ENCODE results near the gene CNOT6. TPM values are rescaled to one million over a fixed set of nuclear protein-coding genes. Genes with fewer than 3 reads are reported as not detected.

Gene CNOT6
- total RNA-seq, 1 donor from 2014 or later: 41.7 TPM

DNA sequence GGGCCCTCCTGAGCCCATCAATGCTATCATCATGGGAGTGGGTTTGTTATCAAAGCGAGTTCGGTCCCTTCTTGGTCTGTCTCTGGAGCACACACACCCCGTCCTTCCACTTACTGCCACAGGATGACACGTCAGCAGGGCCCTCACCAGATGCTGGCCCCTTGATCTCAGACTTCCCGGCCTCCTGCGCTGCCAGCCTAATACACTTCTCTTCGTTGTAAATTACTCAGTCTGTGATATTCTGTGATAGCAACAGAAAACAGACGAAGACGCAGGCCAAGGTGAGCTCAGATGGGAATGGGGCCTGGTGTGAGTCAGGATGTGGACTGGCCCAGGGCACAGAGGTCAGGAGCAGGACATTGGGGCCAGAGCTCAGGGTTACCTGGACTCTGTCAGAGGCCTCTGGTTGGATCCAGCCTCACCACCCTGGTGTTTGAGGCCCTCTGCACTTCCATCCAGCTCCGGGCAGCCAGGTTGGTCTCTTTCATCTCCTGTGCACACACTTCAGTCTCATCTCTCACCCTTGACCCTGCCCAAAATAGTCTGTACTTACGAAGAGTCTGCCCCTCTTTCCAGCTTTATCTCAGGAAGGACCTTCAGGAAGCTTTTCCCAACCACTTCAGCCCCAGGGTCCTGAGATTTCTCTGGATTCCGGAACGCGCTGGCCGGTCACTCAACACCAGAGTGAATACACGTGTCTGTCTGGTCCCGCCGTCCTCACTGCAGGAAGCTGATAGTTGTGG is 26.0 kb upstream of the CNOT6 start:
- peaks cover 2% of the 10 kb centered on the region for H3K9me3 Mint-ChIP-seq (ENCODE audit: unreplicated experiment)
- H3K4me1 Mint-ChIP-seq (ENCODE audit: low read depth, unreplicated experiment): peaks cover 2% of the 10 kb centered on the region
- Histone ChIP-seq H4K20me1 (ENCODE audit: insufficient read depth, low read length) (no peaks in the 10 kb centered on the region), H3K9ac (ENCODE audit: low read length) (no peak overlapping the region), H3K27me3 (ENCODE audit: insufficient read depth, low read length) (no peaks in the 10 kb centered on the region), H3K27ac (ENCODE audit: low read depth, low read length) (no peak overlapping the region), H3K9me3 (ENCODE audit: insufficient read depth, low read depth, low read length) (no peaks in the 10 kb centered on the region), H3K4me2 (ENCODE audit: low read length) (no peak overlapping the region), H3K4me1 (ENCODE audit: insufficient read depth, low read length) (no peaks in the 10 kb centered on the region), H3K79me2 (ENCODE audit: insufficient read depth, low read length) (no peaks in the 10 kb centered on the region), H3K4me3 (ENCODE audit: insufficient read depth, low read depth, low read length) (no peak overlapping the region), H3K36me3 (ENCODE audit: insufficient read depth, low read length) (no peaks in the 10 kb centered on the region), H2AFZ (ENCODE audit: low read depth, low read length) (no peak overlapping the region)
- no peaks in the 10 kb centered on the region for H3K36me3 Mint-ChIP-seq (ENCODE audit: low read depth, unreplicated experiment)
- no peak for TF ChIP-seq EZH2 (IDR thresholded peaks at IDR 0.05; ENCODE audit: insufficient read depth, low read length)
- TF ChIP-seq, protein P1, sequence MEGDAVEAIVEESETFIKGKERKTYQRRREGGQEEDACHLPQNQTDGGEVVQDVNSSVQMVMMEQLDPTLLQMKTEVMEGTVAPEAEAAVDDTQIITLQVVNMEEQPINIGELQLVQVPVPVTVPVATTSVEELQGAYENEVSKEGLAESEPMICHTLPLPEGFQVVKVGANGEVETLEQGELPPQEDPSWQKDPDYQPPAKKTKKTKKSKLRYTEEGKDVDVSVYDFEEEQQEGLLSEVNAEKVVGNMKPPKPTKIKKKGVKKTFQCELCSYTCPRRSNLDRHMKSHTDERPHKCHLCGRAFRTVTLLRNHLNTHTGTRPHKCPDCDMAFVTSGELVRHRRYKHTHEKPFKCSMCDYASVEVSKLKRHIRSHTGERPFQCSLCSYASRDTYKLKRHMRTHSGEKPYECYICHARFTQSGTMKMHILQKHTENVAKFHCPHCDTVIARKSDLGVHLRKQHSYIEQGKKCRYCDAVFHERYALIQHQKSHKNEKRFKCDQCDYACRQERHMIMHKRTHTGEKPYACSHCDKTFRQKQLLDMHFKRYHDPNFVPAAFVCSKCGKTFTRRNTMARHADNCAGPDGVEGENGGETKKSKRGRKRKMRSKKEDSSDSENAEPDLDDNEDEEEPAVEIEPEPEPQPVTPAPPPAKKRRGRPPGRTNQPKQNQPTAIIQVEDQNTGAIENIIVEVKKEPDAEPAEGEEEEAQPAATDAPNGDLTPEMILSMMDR (IDR thresholded peaks at IDR 0.05; ENCODE audit: insufficient read depth, low read depth, low read length): no peak
- no peak overlapping the region for H3K27ac Mint-ChIP-seq (ENCODE audit: unreplicated experiment)
- H3K4me3 Mint-ChIP-seq (ENCODE audit: unreplicated experiment): no peak overlapping the region
- DNase-seq (ENCODE audit: low read depth) (no peak), FAIRE-seq (no peak)
- peaks cover 43% of the 10 kb centered on the region for H3K27me3 Mint-ChIP-seq (ENCODE audit: low read depth, unreplicated experiment)

GRCh38 chr5:180468732-180469585 is 25.2 kb upstream of the CNOT6 start:
- Histone ChIP-seq H3K4me3 (ENCODE audit: insufficient read depth, low read depth, low read length) (no peak overlapping the region), H3K79me2 (ENCODE audit: insufficient read depth, low read length) (no peaks in the 10 kb centered on the region), H3K9ac (ENCODE audit: low read length) (no peak overlapping the region), H2AFZ (ENCODE audit: low read depth, low read length) (no peak overlapping the region), H3K9me3 (ENCODE audit: insufficient read depth, low read depth, low read length) (no peaks in the 10 kb centered on the region), H3K4me2 (ENCODE audit: low read length) (no peak overlapping the region), H3K4me1 (ENCODE audit: insufficient read depth, low read length) (no peaks in the 10 kb centered on the region), H4K20me1 (ENCODE audit: insufficient read depth, low read length) (no peaks in the 10 kb centered on the region), H3K27me3 (ENCODE audit: insufficient read depth, low read length) (no peaks in the 10 kb centered on the region), H3K27ac (ENCODE audit: low read depth, low read length) (no peak overlapping the region), H3K36me3 (ENCODE audit: insufficient read depth, low read length) (no peaks in the 10 kb centered on the region)
- Mint-ChIP-seq H3K9me3 (ENCODE audit: unreplicated experiment) (peaks cover 2% of the 10 kb centered on the region), H3K4me3 (ENCODE audit: unreplicated experiment) (no peak overlapping the region), H3K4me1 (ENCODE audit: low read depth, unreplicated experiment) (peaks cover 2% of the 10 kb centered on the region), H3K36me3 (ENCODE audit: low read depth, unreplicated experiment) (no peaks in the 10 kb centered on the region), H3K27me3 (ENCODE audit: low read depth, unreplicated experiment) (peaks cover 43% of the 10 kb centered on the region), H3K27ac (ENCODE audit: unreplicated experiment) (no peak overlapping the region)
- FAIRE-seq (no peak), DNase-seq (ENCODE audit: low read depth) (no peak)
- TF ChIP-seq, protein P1 (IDR thresholded peaks at IDR 0.05; ENCODE audit: insufficient read depth, low read depth, low read length): no peak
- TF ChIP-seq EZH2 (IDR thresholded peaks at IDR 0.05; ENCODE audit: insufficient read depth, low read length): no peak
